Measurements from ENCODE around the gene KRTAP10-5.

KRTAP10-5 gene

GRCh38 chr21:44557491-44558328 is 22.7 kb downstream of the KRTAP10-5 start:
- TF ChIP-seq CTCF (IDR thresholded peaks at IDR 0.05; ENCODE audit: control insufficient read depth, insufficient read depth, low read depth, low read length, missing control alignments): no peak
- no peak for DNase-seq (ENCODE audit: low read depth)
- no peak overlapping the region for H3K4me3 ChIP-seq (ENCODE audit: control insufficient read depth, low read depth, low read length)

- H3K4me3 ChIP-seq (ENCODE audit: control insufficient read depth, low read depth, low read length): no peak overlapping the region
- DNase-seq (ENCODE audit: low read depth): no peak
These were observed 23.5 kb downstream of the KRTAP10-5 start for GRCh38 chr21:44556879-44557278.

DNA sequence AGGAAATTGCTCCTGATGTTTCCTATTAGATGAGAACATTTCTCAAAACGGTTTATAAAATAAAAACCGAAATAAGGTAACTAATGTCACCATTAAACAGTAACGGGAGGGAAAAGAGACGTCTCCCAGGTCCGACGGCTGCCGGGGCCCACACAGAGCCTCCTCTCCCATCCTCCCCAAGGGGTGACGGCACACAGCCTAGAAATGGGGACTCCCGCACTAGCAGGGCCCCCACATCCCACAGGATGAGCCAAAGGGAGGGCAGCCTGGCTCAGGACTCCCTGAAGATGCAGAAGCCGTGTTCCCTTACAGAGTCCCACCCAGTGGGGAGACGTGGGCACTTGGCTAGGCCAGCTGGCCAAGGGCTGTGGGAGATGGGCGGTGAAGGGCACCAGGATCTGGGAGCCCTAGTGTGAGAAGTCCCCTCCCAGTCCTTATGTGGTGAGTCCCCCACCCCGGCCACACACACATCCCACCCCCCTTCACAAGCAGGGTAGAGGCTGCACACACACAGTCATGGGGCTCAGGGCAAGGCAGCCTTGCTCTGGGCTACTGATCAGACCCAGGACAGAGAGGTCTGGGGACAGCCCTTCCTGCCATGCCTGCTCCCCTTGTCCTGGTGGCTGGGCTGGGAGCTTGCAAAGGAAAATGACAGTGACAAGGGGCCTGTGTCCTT is 25.1 kb downstream of the KRTAP10-5 start:
- no peak overlapping the region for H3K4me3 ChIP-seq (ENCODE audit: control insufficient read depth, low read depth, low read length)
- TF ChIP-seq CTCF (IDR thresholded peaks at IDR 0.05; ENCODE audit: control insufficient read depth, insufficient read depth, low read depth, low read length, missing control alignments): no peak
- DNase-seq (ENCODE audit: low read depth): no peak

More at GRCh38 chr21:44556879-44557278, 23.5 kb downstream of the KRTAP10-5 start:
- no peak for TF ChIP-seq CTCF (IDR thresholded peaks at IDR 0.05; ENCODE audit: control insufficient read depth, insufficient read depth, low read depth, low read length, missing control alignments)

DNA sequence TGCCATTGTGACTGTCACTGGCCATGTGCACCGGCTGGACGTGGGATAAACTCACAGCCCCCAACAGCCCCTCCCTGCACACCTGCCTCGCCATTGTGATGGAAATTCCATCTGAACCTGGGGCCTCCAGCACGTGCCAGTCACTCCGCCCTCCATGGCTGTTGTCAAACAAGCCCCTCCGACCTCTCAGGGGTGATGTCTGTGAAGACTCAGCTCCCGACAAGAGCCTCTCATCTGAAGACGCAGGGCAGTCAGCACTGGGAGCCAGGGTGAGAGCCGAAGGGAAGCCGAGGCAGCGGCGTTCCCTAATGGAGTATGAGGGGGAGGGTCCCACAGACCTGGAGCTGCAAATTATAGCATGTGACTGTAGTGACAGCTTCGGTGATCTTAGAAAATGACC is 27.7 kb downstream of the KRTAP10-5 start:
- no peak for DNase-seq (ENCODE audit: low read depth)
- TF ChIP-seq CTCF (IDR thresholded peaks at IDR 0.05; ENCODE audit: control insufficient read depth, insufficient read depth, low read depth, low read length, missing control alignments): no peak
- H3K4me3 ChIP-seq (ENCODE audit: control insufficient read depth, low read depth, low read length): no peak overlapping the region

- no peak for TF ChIP-seq CTCF (IDR thresholded peaks at IDR 0.05; ENCODE audit: control insufficient read depth, insufficient read depth, low read depth, low read length, missing control alignments)
- H3K4me3 ChIP-seq (ENCODE audit: control insufficient read depth, low read depth, low read length): no peak overlapping the region
- DNase-seq (ENCODE audit: low read depth): no peak
These were observed 28.3 kb downstream of the KRTAP10-5 start for GRCh38 chr21:44552136-44552535.

DNA sequence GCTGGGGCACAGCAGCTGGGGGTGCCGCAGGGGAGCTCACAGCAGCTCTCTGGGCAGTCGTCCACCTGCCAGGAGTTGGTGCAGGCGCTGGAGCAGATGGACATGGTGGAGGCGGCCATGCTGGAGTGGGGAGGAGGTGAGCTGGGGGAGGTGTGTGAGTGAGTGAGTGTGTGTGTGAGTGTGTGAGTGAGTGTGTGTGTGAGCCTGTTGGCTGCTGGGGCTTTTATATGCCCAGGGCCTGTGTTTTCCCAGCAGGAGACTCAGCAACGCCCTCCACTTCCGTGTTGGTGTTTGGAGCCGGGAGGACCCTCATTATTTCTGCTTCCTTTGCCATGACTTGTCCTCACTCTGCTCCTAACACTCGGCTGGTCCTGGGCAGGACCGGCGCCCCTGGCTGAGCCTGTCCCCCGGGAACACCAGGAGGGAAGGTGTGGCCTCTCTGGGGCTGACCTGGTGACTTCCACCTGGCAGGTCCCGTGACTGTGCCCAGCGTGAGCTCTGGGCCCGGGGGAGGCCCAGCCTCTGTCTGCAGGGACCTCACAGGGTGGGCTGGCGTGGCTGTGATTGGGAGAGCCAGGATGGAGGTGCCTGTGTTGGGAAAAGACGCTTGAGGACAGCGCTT is 29.0 kb downstream of the KRTAP10-5 start, which contains the start of gene KRTAP10-2:
KRTAP10-2 (minus strand) TSS at position 166 of the 622 bp plus-strand sequence; CDS start at position 119, 47 bp downstream.
- DNase-seq (ENCODE audit: low read depth): no peak
- no peak for TF ChIP-seq CTCF (IDR thresholded peaks at IDR 0.05; ENCODE audit: control insufficient read depth, insufficient read depth, low read depth, low read length, missing control alignments)
- H3K4me3 ChIP-seq (ENCODE audit: control insufficient read depth, low read depth, low read length): no peak within 1 kb of the TSS
